Stimulated activated memory B cell treated with anti-CD40 and anti-IgM and Interleukin-4, amounts not matched to agents 10 μg/mL and 1 μg/mL and 100 μg/mL, for 72 hours (primary cell): Measurements from ENCODE around the gene NYAP1.

Source experiments
- ATAC-seq: fragments of 150-1000 bp; cut with Tn5 transposase; 2 replicates; pipeline ENCODE4 v1.10.0; 2021
- H3K27ac Mint-ChIP-seq: one replicate; pipeline ENCODE4 v1.8.0; 2022; ENCODE audit warnings: mild to moderate bottlenecking, mixed read lengths
- H3K27me3 Mint-ChIP-seq: one replicate; pipeline ENCODE4 v1.8.0; 2022; ENCODE audit warnings: mixed read lengths
- H3K36me3 Mint-ChIP-seq: one replicate; pipeline ENCODE4 v1.8.0; 2022; ENCODE audit warnings: mixed read lengths
- H3K4me1 Mint-ChIP-seq: one replicate; pipeline ENCODE4 v1.8.0; 2022; ENCODE audit warnings: mixed read lengths
- H3K4me3 Mint-ChIP-seq: one replicate; pipeline ENCODE4 v1.8.0; 2022; ENCODE audit warnings: mild to moderate bottlenecking, moderate library complexity, mixed read lengths
- H3K9me3 Mint-ChIP-seq: one replicate; pipeline ENCODE4 v1.8.0; 2022; ENCODE audit warnings: mixed read lengths

The NYAP1 gene

GRCh38 chr7:100472121-100472851, 11.4 kb upstream of the NYAP1 start:
- H3K36me3 Mint-ChIP-seq, result peaks cover 51% of the 10 kb centered on the region
- H3K4me1 Mint-ChIP-seq, result peaks cover 56% of the 10 kb centered on the region
- H3K9me3 Mint-ChIP-seq, result no peaks in the 10 kb centered on the region
- H3K27ac Mint-ChIP-seq, result peak overlapping the region; percentile 83
- H3K27me3 Mint-ChIP-seq, result no peaks in the 10 kb centered on the region
- peak overlapping the region; percentile 59 for H3K4me3 Mint-ChIP-seq
- no peak for ATAC-seq

- Mint-ChIP-seq H3K9me3 (no peaks in the 10 kb centered on the region), H3K4me1 (peaks cover 56% of the 10 kb centered on the region), H3K27me3 (no peaks in the 10 kb centered on the region), H3K4me3 (peak overlapping the region; percentile 59), H3K27ac (peak overlapping the region; percentile 83), H3K36me3 (peaks cover 51% of the 10 kb centered on the region)
- ATAC-seq, result peak; percentile 10
Measured at GRCh38 chr7:100472854-100473499, 10.8 kb upstream of the NYAP1 start.

GRCh38 chr7:100475549-100475948, 8.2 kb upstream of the NYAP1 start:
- Mint-ChIP-seq H3K4me1 (peaks cover 56% of the 10 kb centered on the region), H3K27me3 (no peaks in the 10 kb centered on the region), H3K4me3 (peak overlapping the region; percentile 84), H3K9me3 (no peaks in the 10 kb centered on the region), H3K36me3 (peaks cover 50% of the 10 kb centered on the region), H3K27ac (peak overlapping the region; percentile 87)
- no peak for ATAC-seq

GRCh38 chr7:100476101-100476780, 7.5 kb upstream of the NYAP1 start:
- peak overlapping the region; percentile 84 for H3K4me3 Mint-ChIP-seq
- ATAC-seq, result no peak
- peaks cover 47% of the 10 kb centered on the region for H3K36me3 Mint-ChIP-seq
- peak overlapping the region; percentile 87 for H3K27ac Mint-ChIP-seq
- H3K9me3 Mint-ChIP-seq, result no peaks in the 10 kb centered on the region
- H3K27me3 Mint-ChIP-seq, result no peaks in the 10 kb centered on the region
- peaks cover 56% of the 10 kb centered on the region for H3K4me1 Mint-ChIP-seq

- ATAC-seq, result no peak
- peaks cover 50% of the 10 kb centered on the region for H3K4me1 Mint-ChIP-seq
- peaks cover 42% of the 10 kb centered on the region for H3K36me3 Mint-ChIP-seq
- H3K4me3 Mint-ChIP-seq, result peak overlapping the region; percentile 84
- no peaks in the 10 kb centered on the region for H3K9me3 Mint-ChIP-seq
- H3K27me3 Mint-ChIP-seq, result no peaks in the 10 kb centered on the region
- H3K27ac Mint-ChIP-seq, result peak overlapping the region; percentile 87
Measured at GRCh38 chr7:100476903-100477870, 6.5 kb upstream of the NYAP1 start.

GRCh38 chr7:100477871-100478267, 5.9 kb upstream of the NYAP1 start:
- ATAC-seq, result peak; percentile 16
- H3K36me3 Mint-ChIP-seq, result peaks cover 39% of the 10 kb centered on the region
- no peaks in the 10 kb centered on the region for H3K27me3 Mint-ChIP-seq
- no peaks in the 10 kb centered on the region for H3K9me3 Mint-ChIP-seq
- H3K4me3 Mint-ChIP-seq, result peak overlapping the region; percentile 84
- peak overlapping the region; percentile 87 for H3K27ac Mint-ChIP-seq
- peaks cover 54% of the 10 kb centered on the region for H3K4me1 Mint-ChIP-seq

GRCh38 chr7:100478958-100479660, 4.6 kb upstream of the NYAP1 start, which contains the start of gene TSC22D4:
TSC22D4 (minus strand) TSS chr7:100479214; CDS start chr7:100478038, 1,176 bp downstream.
- peak; percentile 85 for ATAC-seq
- H3K9me3 Mint-ChIP-seq, result no peaks in the 10 kb centered on the region
- peaks cover 27% of the 10 kb centered on the region for H3K36me3 Mint-ChIP-seq
- peak within 1 kb of the TSS; percentile 87 for H3K27ac Mint-ChIP-seq
- peaks cover 44% of the 10 kb centered on the region for H3K4me1 Mint-ChIP-seq
- peak within 1 kb of the TSS; percentile 84 for H3K4me3 Mint-ChIP-seq
- H3K27me3 Mint-ChIP-seq, result no peaks in the 10 kb centered on the region

- H3K36me3 Mint-ChIP-seq, result peaks cover 11% of the 10 kb centered on the region
- H3K27ac Mint-ChIP-seq, result no peak overlapping the region
- ATAC-seq, result no peak
- no peaks in the 10 kb centered on the region for H3K9me3 Mint-ChIP-seq
- H3K27me3 Mint-ChIP-seq, result peaks cover 11% of the 10 kb centered on the region
- peaks cover 25% of the 10 kb centered on the region for H3K4me1 Mint-ChIP-seq
- H3K4me3 Mint-ChIP-seq, result no peak overlapping the region
Measured at GRCh38 chr7:100481466-100481865, 2.3 kb upstream of the NYAP1 start.

- Mint-ChIP-seq H3K27me3 (peaks cover 22% of the 10 kb centered on the region), H3K9me3 (no peaks in the 10 kb centered on the region), H3K4me3 (peak overlapping the region; percentile 80), H3K27ac (no peak overlapping the region), H3K36me3 (no peaks in the 10 kb centered on the region), H3K4me1 (peaks cover 15% of the 10 kb centered on the region)
- no peak for ATAC-seq
Measured at GRCh38 chr7:100482728-100483089, 1.0 kb upstream of the NYAP1 start.

GRCh38 chr7:100483090-100483721, 521 bp upstream of the NYAP1 start:
- Mint-ChIP-seq H3K9me3 (no peaks in the 10 kb centered on the region), H3K27me3 (peaks cover 22% of the 10 kb centered on the region), H3K4me3 (peak overlapping the region; percentile 80), H3K36me3 (no peaks in the 10 kb centered on the region), H3K4me1 (peaks cover 15% of the 10 kb centered on the region), H3K27ac (no peak overlapping the region)
- peak; percentile 77 for ATAC-seq

- Mint-ChIP-seq H3K27ac (no peak overlapping the region), H3K36me3 (no peaks in the 10 kb centered on the region)
- no peak for ATAC-seq
Measured at GRCh38 chr7:100484673-100485045, 932 bp downstream of the NYAP1 start.

GRCh38 chr7:100485471-100485876, 1.7 kb downstream of the NYAP1 start:
- H3K9me3 Mint-ChIP-seq, result no peaks in the 10 kb centered on the region
- H3K27me3 Mint-ChIP-seq, result peaks cover 38% of the 10 kb centered on the region
- no peak overlapping the region for H3K4me3 Mint-ChIP-seq
- no peaks in the 10 kb centered on the region for H3K36me3 Mint-ChIP-seq
- H3K4me1 Mint-ChIP-seq, result peaks cover 15% of the 10 kb centered on the region
- no peak for ATAC-seq
- H3K27ac Mint-ChIP-seq, result no peak overlapping the region

More at GRCh38 chr7:100484673-100485045, 932 bp downstream of the NYAP1 start:
- Mint-ChIP-seq H3K27me3 (peaks cover 30% of the 10 kb centered on the region), H3K9me3 (no peaks in the 10 kb centered on the region), H3K4me1 (peaks cover 16% of the 10 kb centered on the region), H3K4me3 (peak overlapping the region; percentile 0)

GRCh38 chr7:100486111-100486636, 2.4 kb downstream of the NYAP1 start:
- Mint-ChIP-seq H3K9me3 (no peaks in the 10 kb centered on the region), H3K4me3 (no peak overlapping the region), H3K27ac (no peak overlapping the region), H3K27me3 (peaks cover 45% of the 10 kb centered on the region), H3K36me3 (no peaks in the 10 kb centered on the region), H3K4me1 (peaks cover 15% of the 10 kb centered on the region)
- ATAC-seq, result no peak
